HG02943 (cell line): ENCODE results near the gene NOS1AP.
"Not testable (repeated sequence)": the region's sequence is repeated elsewhere in the genome, so short reads cannot be mapped to it uniquely, and the experiment has no call there.

Experiments
- ATAC-seq: cut with Tn5 transposase; IDR thresholded peaks from one replicate; pipeline ENCODE4 v1.9.1; 2021; ENCODE audit warnings: mild to moderate bottlenecking, low read depth, moderate library complexity; ENCODE audit not compliant: unreplicated experiment

NOS1AP gene

DNA sequence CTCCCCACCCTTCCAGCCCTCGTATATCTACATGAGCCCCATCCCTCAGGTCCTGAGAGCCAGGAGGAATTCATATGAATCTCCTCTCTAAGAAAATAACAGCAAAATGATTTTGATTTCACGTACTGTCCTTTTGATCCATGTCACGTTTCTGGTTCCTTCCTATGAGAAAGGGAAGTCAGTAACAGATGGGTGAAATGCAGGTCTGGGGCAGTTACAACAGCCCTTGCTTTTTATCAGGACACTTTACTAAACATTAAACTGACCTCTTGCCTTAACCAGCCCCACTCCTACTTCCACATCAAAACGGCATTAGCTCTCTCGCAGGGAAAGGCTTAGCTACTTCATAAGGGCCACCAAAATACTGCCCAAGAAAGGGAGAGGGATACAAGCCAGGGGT, 248.1 kb downstream of the NOS1AP start:
- no peak for ATAC-seq

DNA sequence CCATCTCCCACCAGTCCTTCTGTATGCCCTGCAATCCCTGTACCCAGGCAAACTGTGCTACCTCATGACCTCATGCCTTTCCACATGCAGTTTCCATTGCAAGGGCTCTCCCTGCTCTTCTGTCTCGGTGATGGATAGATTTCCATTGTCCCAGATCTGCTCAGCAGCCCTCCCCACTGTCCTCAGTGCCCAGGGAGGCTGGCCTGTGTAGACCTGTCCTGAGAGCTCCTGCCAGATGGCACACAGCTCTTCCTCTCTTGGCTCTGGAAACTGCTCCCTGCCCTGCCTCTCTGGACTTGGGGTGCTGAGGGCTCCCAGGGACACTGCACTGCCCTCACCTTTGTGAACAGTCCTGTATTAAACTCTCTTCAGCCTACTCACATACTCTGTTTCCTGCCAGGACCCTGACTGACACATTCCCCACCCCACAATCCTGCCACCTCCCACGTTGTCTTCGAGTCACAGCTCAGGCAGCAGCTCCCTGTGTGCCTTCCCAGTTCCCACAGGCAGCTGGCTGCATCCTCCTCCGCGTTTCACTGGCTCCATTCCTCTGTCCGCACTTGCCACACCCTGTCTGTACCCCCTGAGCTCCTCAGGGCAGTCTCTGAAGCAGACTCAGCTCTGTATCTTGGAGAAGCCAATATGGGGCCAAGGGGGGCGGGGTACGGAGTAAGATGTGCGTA, 250.1 kb downstream of the NOS1AP start:
- no peak for ATAC-seq

DNA sequence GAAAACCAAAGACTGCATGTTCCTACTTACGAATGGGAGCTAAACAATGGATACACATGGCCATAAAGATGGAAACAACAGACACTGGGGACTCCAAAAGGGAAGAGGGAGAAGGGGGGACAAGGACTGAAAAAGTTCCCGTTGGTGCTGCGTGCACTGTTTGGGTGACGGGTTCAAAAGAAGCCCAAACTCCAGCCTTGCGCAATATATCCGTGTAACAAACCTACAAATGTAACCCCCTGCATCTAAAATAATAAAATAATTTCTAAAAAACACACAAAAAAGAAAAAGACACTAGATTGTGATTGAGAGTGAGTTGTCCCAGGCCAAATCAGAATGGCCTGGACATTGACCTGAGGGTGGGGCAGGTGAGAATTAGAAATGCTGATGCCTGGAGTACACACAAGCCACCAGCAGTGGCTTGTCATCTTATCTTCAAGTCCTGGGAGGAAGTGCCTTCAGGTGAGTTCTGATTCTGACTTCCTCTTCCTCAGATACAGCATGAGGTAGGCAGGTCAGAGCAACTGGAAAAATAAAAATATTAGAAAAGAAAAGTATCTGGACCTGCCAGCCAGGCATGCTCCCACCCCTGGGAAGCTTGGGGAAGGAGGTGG, 252.4 kb downstream of the NOS1AP start:
- no peak for ATAC-seq

DNA sequence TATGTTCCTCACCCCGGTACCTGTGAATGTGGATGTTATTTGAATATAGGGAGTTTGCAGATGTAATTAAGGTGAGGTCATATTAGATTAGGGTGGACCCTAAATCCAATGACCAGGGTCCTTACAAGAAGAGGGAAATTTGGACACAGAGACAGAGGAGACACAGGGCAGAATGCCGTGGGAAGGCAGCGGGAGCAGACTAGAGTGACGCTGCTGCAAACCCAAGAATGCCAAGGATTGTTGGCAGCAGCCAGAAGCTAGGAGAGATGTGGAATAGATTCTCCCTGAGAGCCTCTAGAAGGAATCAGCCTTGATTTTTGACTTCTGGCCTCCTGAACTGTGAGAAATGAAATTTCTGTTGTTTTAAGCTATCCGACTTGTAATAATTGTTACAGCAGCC, 253.5 kb downstream of the NOS1AP start:
- ATAC-seq = no peak

DNA sequence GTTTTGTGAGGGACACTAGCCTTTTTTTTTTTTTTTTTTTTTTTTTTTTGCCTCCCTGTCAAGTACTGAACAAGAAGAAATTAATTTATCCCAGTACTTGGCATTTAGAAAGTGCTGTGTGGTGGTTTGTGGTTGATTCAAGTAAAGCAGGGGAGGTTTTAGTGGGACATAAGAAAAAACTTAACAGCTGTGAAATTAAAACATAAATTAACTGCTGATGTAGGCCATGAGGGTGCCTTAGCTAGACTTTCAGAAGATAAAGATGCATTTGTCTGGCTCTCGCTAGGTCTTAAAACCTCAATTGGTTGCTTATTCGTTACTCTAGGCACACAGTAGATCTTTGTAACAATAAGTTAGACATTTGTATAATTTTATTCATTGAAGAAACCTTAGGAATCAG, 254.9 kb downstream of the NOS1AP start:
- ATAC-seq = no peak

DNA sequence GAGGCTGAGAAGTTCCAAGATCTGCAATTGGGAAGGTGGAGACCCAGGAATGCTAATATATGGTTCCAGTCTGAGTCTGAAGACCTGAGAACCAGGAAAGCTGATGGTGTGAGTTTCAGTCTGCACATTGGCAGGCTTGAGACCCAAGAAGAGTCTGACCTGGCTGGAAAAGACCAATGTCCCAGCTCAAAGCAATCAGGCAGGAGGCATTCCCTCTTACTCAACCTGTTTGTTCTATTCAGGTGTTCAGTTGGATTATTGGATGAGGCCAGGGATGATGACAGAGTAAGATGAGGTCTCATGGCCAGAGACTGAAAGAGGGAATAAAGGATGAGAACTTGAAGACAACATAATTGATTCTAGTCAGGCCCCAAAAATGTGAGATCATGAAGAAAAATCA, 257.1 kb downstream of the NOS1AP start:
- ATAC-seq = no peak

DNA sequence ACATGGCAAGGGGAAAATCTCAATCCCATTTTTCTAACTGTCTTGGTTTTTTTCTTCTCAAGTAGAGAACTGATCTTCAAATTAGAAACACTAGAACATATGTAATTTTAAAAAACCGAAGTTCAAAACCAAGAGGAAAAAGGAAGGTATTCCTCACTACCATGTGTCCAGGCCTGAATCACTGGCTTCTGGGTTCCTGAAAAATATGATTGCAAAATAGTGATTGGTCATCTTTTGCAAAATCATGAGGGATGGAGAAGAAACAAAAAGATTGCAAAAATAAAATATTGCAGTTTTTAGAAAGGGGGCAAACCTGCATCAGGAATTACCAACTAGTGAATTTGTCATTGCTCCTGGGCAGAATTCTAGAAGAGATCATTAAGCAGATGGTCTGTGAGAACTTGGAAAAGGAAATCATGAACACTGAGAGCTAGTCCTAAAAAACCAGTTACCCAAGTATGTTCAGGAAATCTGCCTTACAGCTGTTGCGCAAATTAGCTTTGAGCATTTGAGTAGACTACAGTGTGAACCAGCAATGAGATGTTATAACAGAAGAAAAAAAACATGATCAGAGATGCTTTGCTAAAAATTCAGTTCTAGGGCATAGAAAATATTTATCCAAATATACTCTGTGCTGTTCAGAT, 257.8 kb downstream of the NOS1AP start:
- no peak for ATAC-seq

DNA sequence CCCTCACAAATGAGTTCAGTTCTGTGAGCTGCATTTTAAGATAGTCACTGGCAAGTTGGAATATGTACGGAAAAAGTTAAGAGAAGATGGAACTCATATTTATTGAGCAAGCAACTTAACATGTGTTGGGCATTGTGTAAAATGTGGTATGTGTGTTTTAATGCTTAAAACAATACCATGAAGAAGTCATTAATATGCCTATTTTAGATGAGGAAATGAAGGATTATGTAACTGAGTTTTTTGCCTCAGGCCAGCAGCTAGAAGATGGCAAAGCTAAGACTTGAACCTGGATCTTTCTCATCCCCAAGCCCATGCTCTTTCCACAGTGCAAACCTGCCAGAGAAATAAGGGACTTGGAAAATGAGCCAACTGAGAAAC, 258.3 kb downstream of the NOS1AP start:
- no peak for ATAC-seq

DNA sequence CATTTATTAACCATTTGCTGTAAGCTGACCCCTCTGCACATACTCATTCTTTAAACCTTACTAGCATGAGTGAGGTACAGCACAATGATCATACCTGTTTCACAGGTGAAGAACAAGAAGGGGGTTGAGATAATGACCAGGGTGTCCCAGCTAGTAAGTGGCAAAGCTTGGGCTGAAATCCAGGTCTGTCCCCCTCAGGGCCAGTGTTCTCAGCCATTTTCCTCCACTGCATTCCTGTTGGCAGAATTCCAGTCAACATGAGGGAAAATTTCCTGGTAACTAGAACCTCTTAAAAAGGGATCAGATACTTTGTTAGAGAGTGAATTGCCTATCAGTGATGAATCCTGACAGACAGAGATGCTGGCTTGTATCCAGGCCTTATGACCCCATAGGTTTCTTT, 259.0 kb downstream of the NOS1AP start:
- no peak for ATAC-seq

DNA sequence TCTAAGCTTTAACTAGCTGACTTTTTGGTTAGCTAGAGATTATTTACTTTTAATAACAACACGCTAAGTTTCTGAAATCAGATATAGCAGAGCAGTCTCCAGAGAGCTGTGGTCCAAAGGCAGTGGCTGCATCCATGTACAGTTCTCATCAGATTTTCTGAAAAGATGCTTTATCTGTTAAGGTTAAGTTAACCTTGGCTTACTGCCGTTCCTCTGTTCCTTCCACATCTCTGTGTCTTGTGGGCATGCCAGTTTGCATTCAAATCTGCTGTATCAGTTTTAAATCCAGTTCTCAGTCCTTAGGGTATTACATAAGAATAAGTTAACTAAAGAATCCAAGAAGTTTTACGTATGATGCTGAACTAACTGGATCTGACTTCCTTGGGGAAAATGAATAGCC, 260.3 kb downstream of the NOS1AP start:
- no peak for ATAC-seq

DNA sequence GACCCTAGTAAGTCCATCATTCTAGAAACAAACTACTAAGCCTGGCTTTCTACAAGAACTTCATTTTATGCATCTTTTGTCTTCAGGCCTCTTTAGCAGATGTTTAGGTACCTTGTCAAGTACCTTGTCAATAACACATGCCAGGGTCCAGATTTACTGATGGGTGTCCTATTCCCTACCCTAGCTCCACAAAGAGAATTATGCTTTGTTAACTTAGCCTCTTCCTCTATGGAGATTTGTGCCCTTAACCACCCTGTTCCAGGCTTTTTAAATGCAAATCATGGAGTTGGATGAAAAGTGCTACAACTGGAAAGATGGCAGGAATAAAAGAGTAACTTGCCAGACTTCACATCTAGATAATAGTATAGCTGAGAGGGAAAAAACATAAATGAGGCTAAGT, 264.5 kb downstream of the NOS1AP start:
- no peak for ATAC-seq

DNA sequence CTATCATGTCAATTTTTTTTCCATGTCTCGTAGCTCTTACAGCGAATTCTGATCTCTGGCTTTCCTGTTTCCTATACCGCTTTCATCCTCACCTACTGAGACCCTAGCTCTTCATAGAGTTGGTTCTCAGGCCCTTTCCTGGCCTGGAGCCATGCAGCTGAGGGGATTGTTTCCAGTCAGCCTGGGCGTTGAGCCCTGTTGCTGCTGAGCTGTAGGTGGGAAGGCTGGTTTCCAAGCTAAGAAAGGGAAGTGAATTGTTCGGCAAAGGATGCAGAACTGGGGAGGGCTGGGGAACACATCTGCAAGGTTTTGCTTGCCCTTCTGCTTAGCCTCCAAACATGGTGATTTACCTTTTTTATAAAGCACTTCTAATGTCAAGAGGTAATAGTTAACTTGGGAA, 265.6 kb downstream of the NOS1AP start:
- ATAC-seq = no peak

DNA sequence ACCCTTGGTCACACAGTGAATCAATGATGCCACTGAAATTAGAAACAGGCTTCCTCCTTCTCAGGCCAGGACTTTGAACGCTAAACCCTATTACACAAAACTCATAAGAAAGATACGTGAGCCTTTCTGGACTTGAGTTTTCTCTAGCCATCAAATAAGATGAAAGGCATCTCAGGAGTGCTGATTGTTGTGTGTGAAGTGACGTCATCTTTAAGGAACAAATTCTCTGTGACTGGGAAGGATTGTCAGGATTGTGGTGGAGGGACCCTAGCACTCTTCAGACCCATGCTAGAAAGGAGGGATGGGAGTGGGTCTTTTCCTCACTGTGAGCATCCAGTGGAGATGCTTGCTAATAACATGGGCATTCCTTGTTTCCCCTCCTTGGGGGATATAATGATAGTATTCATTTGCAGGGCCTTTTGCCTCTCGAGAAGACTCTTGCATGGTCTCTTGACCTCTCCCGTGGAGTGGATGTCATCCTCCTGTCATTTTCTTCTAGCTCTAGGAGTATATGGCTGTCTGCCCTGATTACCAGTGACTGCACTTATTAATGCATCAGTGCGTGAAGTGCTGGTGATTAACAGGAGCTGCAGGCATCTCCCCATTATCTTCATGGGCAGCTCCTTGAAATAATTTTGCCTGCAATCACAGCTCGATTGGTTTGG, 267.3 kb downstream of the NOS1AP start:
- ATAC-seq = no peak

DNA sequence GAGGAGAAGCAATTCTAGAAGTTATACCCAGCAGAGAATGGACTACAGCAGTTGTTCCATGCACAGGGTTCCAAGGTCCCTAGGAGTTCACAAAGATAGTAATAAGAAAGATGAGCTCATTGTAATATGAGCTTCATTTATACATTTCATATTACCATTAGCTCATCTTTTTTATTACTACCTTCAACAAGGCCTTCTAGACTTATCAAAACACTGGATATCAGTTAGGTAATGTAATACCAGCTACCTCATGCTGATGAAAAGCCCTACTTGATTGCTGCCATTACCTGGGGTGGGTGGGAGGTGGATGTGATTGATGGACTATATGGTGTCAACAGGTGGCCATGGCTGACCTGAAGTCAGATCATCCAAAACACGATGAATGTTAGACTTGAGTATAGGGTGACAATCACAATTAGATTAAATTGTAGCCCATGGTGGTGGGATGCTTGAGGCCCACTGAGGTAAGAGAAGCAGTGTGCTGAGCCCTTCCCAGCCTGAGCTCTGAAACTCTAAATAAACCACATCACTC, 273.0 kb downstream of the NOS1AP start:
- ATAC-seq = no peak

DNA sequence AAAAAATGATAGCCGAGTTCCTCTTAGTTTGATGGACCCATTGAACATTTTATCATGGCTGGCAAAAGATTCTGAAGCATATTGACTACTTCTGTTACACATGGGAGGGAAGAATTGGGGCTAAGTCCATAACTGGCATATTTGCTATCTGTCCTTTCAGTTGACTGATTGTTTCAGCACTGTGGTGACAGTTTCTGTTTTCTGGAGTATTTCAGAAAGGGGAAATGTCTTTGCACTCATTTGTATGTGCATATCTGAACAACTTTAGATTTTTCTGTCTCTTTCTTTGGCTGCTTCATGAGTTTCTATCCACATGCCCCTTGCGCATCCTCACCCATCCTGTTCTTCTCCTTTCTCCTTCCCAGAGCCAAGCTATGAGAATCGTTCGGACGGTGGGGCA, 274.0 kb downstream of the NOS1AP start:
- no peak for ATAC-seq

DNA sequence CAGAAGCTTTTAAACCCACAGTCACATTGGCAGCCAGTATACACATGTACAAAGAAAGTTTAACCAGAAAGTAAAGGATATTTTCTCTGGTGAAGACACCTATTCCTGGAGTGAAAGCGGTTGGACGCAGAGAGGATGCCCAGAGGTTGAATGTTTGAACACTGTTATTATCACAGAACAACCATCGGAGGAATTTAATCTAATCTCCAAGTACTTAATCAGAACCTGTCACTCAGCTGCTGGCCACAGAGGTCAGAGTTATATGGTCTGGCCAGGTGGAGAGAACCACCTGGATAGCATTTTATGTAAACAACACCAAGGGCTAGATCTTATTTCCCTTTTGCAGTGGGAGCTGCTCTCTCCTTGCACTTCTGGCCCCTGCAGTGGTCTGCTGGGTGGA, 277.8 kb downstream of the NOS1AP start:
- no peak for ATAC-seq

DNA sequence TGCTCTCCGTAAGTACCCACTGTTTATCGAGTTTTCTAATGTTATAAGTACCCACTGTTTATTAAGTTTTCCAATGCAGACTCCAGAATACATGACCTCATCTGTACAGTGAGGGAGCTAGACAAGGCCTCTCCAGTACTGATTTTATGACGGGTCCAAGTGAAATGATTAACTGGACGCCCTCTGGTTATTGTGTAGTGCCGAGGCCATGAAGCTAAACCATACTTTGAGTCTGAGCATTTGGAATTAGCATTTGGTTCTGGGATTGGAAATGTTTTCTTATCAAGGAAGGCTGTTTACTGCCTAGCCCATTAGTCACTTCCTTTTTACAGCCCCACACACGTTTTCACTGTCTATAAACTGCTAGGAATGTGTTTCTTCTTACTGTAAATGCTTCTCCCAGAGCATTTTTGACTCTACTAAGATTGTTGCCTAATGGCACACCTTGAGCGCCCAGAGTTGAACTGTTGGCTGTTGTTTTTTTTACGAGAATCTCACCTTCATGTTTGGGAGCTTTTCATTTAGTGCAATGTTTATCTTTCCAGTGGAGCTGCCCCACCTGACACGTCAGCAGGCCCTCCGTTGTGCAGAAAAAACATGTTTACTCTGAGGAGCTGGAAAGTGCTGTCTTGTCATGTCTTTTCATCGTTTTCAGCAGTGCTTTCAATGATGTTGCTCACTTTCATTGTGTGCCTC, 280.3 kb downstream of the NOS1AP start:
- no peak for ATAC-seq

DNA sequence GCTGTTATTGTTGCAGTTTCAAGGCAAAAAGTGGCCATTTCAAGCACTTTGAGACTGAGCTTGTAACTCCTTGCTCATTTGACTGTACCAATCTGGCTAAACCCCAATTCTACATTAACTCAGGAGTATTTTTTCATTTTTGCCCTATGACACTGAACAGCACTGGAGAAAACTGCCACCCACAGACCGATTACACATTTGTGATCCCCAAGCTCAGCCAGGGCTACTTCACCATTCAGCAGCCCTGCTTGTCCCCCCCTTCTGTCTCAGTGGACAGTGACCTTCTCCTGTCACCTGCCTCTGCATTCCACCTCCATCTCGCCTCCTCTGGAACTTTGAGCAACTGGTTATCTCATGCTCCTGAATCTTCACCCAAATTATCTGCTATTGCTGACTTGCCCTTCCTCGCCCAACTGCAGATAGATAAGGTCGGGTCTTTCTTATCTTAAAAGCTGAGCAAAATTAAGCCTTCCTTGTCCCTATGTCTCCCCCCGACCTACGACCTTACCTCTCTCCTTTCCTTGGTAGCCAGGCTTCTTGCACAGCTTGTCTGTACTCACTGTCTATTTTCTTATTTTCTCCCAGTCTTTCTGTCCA, 281.9 kb downstream of the NOS1AP start:
- ATAC-seq = no peak

DNA sequence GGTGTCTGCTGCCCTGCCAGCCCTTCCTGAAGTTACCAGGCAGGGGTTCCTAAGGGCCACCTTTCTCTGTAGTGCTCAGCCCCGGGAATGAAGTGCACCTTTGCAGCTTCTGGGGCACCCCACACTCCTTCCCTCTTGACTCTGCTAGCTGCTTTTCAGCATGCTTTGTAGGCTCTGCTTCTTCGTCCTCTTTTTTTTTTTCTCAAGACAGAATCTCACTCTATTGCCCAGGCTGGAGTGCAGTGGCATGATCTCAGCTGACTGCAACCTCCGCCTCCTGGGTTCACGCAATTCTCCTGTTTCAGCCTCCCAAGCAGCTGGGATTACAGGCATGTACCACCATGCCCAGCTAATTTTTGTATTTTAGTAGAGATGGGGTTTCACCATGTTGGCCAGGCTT, 282.4 kb downstream of the NOS1AP start:
- ATAC-seq = not testable (repeated sequence)

DNA sequence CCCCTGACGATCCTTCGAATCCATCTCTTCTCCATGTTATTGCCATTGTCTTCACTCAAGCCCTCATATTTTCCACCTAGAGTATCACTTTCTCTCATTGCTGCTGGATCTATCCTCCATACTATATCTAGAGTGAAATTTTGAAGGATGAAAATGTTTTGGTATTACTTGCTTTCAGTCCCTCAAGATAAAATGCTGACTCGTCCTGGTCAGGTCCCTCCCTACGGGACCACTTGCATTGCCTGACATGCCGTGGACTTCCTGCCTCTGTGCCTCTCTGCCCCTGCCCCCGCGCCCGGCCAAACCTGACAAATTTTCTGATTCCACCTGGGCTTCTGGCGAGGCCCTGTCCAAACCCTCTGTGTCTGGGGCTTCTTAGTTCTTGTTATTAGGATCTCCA, 283.6 kb downstream of the NOS1AP start:
- no peak for ATAC-seq
